Hematopoietic multipotent progenitor cell treated with erythropoietin and hydrocortisone succinate and interleukin-3 and kit ligand, for 4 days (in vitro differentiated cells): ENCODE results near the gene TTF1.

ENCODE experiments used
- DNase-seq: peaks from one replicate; pipeline ENCODE4 v3.0.0-alpha.2; 2015

TTF1 gene

GRCh38 chr9:132406554-132407122 is at the start of gene TTF1:
Gene TTF1 (minus strand): TSS chr9:132406840. CDS start chr9:132402821, 4,019 bp downstream.
- peak; percentile 98 for DNase-seq

DNA sequence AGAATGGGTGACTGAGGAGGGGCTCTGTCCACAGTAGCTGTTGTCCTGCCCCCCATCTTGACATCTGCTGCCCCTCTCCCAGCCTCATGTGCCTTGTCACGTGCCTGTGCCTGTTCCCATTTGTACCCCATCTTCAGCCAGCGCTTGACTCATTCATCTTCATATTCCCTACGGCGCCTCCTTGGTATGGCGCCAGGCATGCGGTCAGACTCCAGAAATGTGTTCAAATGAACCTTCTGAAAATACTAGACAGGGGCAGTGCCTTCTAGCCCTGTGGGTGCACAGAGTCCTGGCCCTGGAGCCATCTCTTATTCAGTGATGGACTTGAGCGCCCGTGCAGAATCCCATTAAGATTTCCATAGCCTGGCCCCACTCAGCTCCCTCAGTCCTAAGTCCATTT is 49.6 kb upstream of the TTF1 start:
- DNase-seq: no peak

GRCh38 chr9:132451276-132451675 is 44.6 kb upstream of the TTF1 start:
- no peak for DNase-seq

GRCh38 chr9:132447902-132448301 is 41.3 kb upstream of the TTF1 start:
- no peak for DNase-seq

DNA sequence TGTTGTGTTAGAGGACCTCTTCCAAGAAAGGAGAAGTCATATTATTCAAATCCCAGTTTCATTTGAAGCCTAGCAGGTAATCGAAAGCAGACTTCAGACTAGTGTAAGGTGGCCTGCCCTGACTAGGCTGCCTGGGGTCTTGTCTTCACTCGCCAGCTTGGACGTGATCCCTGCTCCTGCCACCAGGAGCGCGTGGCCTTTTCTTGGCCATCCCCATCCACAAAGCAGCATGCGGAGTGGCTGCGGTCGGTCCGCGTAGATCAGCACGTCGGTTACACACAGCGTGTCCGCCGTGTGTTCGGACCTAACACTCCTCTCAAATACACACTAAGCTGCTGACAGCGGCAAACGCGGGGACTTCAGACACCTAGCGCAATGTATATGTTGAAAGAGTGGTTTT is 40.7 kb upstream of the TTF1 start:
- peak; percentile 11 for DNase-seq

DNA sequence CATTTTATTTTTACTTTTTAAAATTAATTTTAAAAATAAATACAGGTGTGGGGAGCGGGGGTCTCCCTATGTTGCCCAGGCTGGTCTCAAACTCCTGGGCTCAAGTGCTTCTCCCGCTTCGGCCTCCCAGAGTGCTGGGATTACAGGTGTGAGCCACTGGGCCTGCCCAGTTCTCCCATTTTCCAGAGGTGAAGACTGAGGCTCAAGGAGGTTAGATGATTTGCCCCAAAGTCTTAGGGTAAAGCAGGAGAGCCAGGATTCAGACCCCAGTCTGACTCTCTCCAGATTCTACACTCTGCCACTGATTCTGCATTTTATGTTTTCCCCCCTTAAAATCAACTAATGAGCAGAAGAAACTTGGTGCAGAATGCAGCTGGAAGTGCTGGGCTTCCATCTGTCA is 40.2 kb upstream of the TTF1 start:
- DNase-seq: no peak

DNA sequence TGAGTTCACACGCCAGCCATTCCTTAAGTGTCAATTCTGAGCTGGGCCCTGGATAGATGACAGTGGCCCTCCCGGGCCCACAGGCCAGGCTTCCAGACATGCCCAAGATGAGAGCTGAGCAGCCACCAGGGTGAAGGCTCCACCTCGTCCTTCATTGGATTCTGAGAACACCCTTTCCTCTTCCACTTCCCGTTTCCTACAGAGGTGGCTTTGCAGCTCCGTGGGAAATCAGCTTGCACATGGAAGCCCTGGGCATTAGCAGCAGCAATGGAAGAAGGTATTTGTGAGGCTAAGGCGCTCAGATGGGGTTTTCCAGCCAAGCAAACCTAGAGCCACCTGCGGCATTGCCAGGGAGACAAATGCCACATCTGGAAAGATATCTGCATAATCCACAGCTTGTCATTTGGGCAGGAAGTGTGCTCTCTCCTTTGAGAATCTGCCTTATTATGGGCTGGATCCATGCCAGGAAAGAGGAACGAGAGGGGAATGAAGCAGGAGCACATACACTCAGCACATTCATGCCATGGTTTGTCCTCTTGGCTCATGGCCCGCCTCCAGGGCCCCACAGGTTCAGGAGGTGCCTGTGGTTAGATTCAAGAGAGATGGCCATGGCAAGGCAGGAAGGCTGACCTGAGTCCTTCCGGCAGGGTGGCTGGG is 37.4 kb upstream of the TTF1 start:
- DNase-seq: peak; percentile 7

- DNase-seq: no peak
These were observed 34.8 kb upstream of the TTF1 start for GRCh38 chr9:132441404-132441803.

- no peak for DNase-seq
These were observed 34.1 kb upstream of the TTF1 start for GRCh38 chr9:132440735-132441134.

GRCh38 chr9:132439153-132439552 is 32.5 kb upstream of the TTF1 start:
- DNase-seq: no peak

DNA sequence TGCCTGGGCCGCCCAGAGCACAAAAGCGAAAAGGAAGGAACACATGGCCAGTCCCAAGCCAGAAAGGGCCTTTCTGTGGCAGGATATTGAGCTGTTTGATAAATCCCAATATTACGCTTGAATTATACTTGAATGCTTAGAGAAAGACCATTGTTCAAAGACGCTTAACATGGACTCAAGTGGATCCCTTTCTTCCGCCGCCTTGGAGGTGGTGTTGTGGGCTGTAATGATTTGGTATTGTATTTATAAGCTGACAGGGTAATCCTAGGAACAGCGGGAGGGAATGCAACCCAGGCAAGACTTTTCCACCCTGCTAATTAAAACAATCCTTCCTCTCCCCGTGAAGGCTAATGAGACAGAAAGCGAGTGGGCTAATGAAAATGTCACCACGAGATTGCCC is 28.2 kb upstream of the TTF1 start:
- DNase-seq: no peak

GRCh38 chr9:132430998-132431397 is 24.4 kb upstream of the TTF1 start:
- no peak for DNase-seq

DNA sequence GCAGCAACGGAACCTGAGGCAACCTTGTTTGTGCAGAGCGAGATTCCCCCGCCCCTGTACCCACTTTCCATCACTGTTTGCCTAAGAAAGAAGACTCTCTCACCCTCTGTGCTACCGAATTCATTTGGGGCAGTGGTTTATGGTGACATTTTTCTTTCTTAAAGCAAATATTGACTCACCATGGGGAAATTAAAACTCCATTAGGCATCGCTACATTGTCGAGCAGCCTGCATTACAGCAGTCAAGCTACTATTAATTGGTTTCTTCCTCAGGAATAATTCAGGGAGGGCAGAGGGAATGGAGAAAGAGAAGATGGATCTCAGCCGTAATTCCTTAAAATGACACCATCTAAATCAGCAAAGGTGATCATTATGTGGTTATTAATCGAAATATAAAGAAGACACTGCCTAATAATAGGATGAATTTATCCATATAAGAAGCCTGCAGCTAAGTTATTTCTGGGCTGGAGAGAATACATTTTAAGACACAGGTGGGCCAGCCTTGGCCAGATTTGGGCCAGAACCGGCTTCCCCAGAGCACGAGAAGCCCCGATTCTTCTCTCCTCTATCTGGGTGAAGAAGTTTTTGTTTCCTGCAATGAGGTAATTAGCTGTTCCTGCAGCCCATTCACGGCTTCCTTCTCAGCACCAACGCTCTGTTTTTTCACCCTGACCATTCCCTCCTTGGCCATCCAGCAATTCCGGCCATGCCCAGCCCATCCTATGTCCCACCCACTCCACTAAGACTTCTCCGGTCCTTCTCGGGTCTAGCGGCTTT is 20.2 kb upstream of the TTF1 start:
- no peak for DNase-seq

GRCh38 chr9:132425675-132426062 is 19.0 kb upstream of the TTF1 start:
- no peak for DNase-seq

- DNase-seq: no peak
These were observed 18.4 kb upstream of the TTF1 start for GRCh38 chr9:132424857-132425674.

DNA sequence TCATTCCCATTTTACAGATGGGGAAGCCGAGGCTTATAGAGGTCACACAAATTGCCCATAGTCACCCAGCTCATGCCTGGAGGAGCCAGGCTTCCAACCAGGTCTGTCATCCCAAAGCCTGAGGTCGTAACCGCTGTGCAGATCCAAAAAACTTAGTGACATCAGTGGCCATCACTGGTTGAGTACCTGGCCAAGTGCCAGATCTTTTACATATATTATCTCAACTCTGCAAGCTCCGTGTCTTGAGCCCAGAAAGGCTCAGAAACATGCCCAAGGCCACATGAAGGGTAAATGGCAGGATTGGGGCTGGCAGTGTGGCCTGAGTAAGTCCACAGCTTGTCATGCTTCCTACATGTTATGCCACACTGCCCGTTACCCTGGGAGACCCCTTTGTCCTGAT is 16.9 kb upstream of the TTF1 start:
- no peak for DNase-seq

- no peak for DNase-seq
These were observed 15.9 kb upstream of the TTF1 start for GRCh38 chr9:132422574-132422973.

DNA sequence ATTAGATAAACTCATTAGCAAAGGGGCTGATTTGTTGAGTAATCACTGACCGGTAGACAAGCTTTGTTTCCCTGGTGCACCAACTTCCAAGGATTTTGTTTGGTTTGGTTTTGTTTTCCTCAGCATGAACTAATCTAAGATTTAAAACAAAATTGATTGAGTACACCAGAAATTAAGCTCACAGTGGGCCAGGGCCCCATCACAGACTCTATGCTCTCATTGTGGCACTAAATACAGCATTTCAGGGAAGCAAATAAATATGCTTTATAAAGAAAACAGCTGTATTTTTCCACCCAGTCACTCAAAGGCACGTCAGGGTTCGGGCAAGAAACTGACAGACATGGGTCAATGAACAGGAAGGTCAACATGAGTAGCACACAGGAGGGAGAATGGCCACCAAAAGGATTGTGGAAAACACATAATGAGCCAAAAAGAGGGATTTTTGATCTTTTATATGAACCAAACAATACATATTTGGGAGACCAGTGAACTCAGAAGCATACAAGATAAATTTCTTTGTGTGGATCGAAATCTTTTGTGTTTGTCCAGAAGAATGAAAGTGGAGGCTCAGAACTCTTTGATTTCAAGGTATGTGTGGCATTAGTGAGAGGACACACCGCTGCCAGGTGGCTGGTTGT is 12.2 kb upstream of the TTF1 start:
- no peak for DNase-seq

DNA sequence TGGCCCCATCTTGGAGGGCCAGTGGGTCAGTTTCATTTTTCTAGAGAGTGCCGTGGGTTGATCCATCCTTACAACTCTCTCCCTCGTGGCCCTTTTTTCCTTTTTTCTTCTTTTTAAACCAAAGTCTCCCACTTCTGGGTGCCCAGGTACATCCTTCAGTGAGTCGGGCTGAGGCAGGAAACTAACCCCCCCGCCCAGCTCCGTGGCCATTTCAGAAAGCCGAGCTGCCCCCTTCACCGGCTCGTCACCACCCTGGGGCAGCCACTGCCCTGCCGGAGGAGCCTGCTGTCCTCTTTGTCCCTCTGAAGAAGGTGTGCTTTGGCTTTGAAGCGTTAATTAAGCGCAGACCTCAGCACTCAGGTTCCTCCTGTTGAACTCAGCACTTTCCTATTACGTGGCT is 8.5 kb upstream of the TTF1 start:
- DNase-seq: no peak

GRCh38 chr9:132414731-132415130 is 8.1 kb upstream of the TTF1 start:
- DNase-seq: no peak

GRCh38 chr9:132413926-132414325 is 7.3 kb upstream of the TTF1 start:
- no peak for DNase-seq

GRCh38 chr9:132412089-132412488 is 5.4 kb upstream of the TTF1 start:
- peak; percentile 54 for DNase-seq

- DNase-seq: peak; percentile 69
These were observed 4.5 kb upstream of the TTF1 start for GRCh38 chr9:132411091-132411508.
